DOHH2 (cell line): ENCODE measurements around the gene DMD.

ENCODE experiments used
- H3F3A ChIP-seq: fragments of 200-600 bp; sonication (generic), shearing (Covaris generic); 2 replicates; pipeline ENCODE4 v1.6.0; 2016; ENCODE audit warnings: antibody characterized with exemption, mild to moderate bottlenecking; ENCODE audit not compliant: control insufficient read depth, insufficient read depth
- H3K27ac ChIP-seq: fragments of 200-600 bp; sonication (generic); 2 replicates; pipeline ENCODE4 v1.5.1; 2014; ENCODE audit warnings: low read depth, mild to moderate bottlenecking, low read length, moderate library complexity
- H3K27me3 ChIP-seq: fragments of 200-600 bp; sonication (generic); 2 replicates; pipeline ENCODE4 v1.6.1; 2014; ENCODE audit warnings: mild to moderate bottlenecking, low read length, mixed read lengths; ENCODE audit not compliant: control insufficient read depth
- H3K36me3 ChIP-seq: fragments of 200-600 bp; sonication (generic); 2 replicates; pipeline ENCODE4 v1.6.1; 2014; ENCODE audit warnings: mild to moderate bottlenecking, low read length, moderate library complexity, mixed read lengths; ENCODE audit not compliant: control insufficient read depth
- H3K4me1 ChIP-seq: fragments of 200-600 bp; sonication (generic); 2 replicates; pipeline ENCODE4 v1.6.1; 2014; ENCODE audit warnings: mild to moderate bottlenecking, low read length, mixed read lengths; ENCODE audit not compliant: control insufficient read depth
- H3K4me2 ChIP-seq: fragments of 200-600 bp; sonication (generic); 2 replicates; pipeline ENCODE4 v1.6.0; 2014; ENCODE audit warnings: mild to moderate bottlenecking, low read length, moderate library complexity
- H3K4me3 ChIP-seq: fragments of 200-600 bp; sonication (generic); 2 replicates; pipeline ENCODE4 v1.5.1; 2014; ENCODE audit warnings: mild to moderate bottlenecking, low read length, mixed read lengths
- H3K79me2 ChIP-seq: fragments of 200-600 bp; sonication (generic); 2 replicates; pipeline ENCODE4 v1.6.1; 2014; ENCODE audit warnings: mild to moderate bottlenecking, low read length, mixed read lengths; ENCODE audit not compliant: control insufficient read depth
- H3K9me2 ChIP-seq: fragments of 200-600 bp; sonication (generic); replicated peaks from 2 replicates; pipeline ENCODE4 v1.6.1; 2014; ENCODE audit warnings: mild to moderate bottlenecking, low read length, mixed read lengths; ENCODE audit not compliant: control insufficient read depth
- H3K9me3 ChIP-seq: fragments of 200-600 bp; sonication (generic); 2 replicates; pipeline ENCODE4 v1.6.1; 2014; ENCODE audit warnings: antibody characterized with exemption, low read length, mixed read lengths; ENCODE audit not compliant: control insufficient read depth, insufficient read depth
- H4K20me1 ChIP-seq: fragments of 200-600 bp; sonication (generic); 2 replicates; pipeline ENCODE4 v1.6.0; 2014; ENCODE audit warnings: low read depth, mild to moderate bottlenecking, antibody characterized with exemption, low read length, moderate library complexity; ENCODE audit not compliant: control insufficient read depth, insufficient read depth
- EZH2phosphoT487 ChIP-seq: fragments of 200-600 bp; sonication (generic); IDR thresholded peaks from 2 replicates; pipeline ENCODE4 v1.6.1; 2017; ENCODE audit warnings: borderline replicate concordance, mild to moderate bottlenecking, antibody characterized with exemption, low read length, moderate library complexity, mixed read lengths
- TF ChIP-seq, protein P1 (sequence below): fragments of 200-600 bp; sonication (generic); IDR thresholded peaks from one replicate; pipeline ENCODE4 v1.5.1; 2014; ENCODE audit warnings: antibody characterized with exemption, mild to moderate bottlenecking, low read depth, low read length; ENCODE audit not compliant: poor library complexity, severe bottlenecking

The DMD gene

DNA sequence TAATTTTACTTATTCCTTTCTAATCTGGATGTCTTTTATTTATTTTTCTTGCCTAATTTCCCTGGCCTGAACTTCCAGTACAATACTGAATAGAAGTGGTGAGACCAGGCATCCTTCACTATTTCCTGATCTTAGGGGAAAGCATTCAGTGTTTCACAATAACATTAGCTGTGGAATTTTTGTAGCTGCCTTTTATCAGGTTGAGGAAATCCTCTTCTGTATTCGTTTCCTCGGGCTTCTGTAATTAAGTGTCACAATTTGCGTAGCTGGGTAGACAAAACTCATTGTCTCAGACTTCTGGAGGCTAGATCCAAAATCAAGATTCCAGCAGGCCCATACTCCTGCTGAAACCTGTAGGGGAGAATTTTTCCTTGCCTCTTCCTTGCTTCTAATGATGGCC lies 1541.1 kb downstream of the DMD start:
- H4K20me1 ChIP-seq = no peaks in the 10 kb centered on the region
- no peaks in the 10 kb centered on the region for H3K36me3 ChIP-seq
- H3K79me2 ChIP-seq = no peaks in the 10 kb centered on the region
- TF ChIP-seq EZH2phosphoT487 = no peak
- TF ChIP-seq, protein P1, sequence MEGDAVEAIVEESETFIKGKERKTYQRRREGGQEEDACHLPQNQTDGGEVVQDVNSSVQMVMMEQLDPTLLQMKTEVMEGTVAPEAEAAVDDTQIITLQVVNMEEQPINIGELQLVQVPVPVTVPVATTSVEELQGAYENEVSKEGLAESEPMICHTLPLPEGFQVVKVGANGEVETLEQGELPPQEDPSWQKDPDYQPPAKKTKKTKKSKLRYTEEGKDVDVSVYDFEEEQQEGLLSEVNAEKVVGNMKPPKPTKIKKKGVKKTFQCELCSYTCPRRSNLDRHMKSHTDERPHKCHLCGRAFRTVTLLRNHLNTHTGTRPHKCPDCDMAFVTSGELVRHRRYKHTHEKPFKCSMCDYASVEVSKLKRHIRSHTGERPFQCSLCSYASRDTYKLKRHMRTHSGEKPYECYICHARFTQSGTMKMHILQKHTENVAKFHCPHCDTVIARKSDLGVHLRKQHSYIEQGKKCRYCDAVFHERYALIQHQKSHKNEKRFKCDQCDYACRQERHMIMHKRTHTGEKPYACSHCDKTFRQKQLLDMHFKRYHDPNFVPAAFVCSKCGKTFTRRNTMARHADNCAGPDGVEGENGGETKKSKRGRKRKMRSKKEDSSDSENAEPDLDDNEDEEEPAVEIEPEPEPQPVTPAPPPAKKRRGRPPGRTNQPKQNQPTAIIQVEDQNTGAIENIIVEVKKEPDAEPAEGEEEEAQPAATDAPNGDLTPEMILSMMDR = no peak
- no peaks in the 10 kb centered on the region for H3K4me1 ChIP-seq
- no peak overlapping the region for H3K4me2 ChIP-seq
- H3K27ac ChIP-seq = no peak overlapping the region
- no peaks in the 10 kb centered on the region for H3F3A ChIP-seq
- no peak overlapping the region for H3K4me3 ChIP-seq
- H3K27me3 ChIP-seq = no peaks in the 10 kb centered on the region
- no peaks in the 10 kb centered on the region for H3K9me3 ChIP-seq
- no peaks in the 10 kb centered on the region for H3K9me2 ChIP-seq

DNA sequence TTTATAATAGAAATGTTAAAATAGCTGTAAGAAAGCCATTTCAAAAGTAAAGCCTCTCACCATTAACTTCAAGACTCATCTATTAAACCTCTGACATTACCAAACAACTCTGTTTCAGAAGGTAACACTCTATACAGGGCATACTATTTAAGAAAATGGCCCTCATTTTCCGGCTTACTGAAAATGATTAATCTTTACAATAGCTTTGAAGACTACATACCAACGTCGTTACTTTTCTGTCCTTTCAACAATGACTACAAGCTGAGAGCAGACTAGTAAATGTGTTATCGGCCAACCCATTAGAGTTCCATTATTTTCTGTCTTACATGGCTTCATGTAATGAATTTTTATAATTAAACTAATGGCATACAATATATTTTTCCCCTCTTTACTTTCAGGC lies 1545.9 kb downstream of the DMD start:
- H3K79me2 ChIP-seq = no peaks in the 10 kb centered on the region
- TF ChIP-seq EZH2phosphoT487 = no peak
- TF ChIP-seq, protein P1 = no peak
- H3K36me3 ChIP-seq = no peaks in the 10 kb centered on the region
- H3F3A ChIP-seq = no peaks in the 10 kb centered on the region
- H3K4me2 ChIP-seq = no peak overlapping the region
- no peaks in the 10 kb centered on the region for H3K27me3 ChIP-seq
- H3K27ac ChIP-seq = no peak overlapping the region
- no peaks in the 10 kb centered on the region for H4K20me1 ChIP-seq
- no peaks in the 10 kb centered on the region for H3K4me1 ChIP-seq
- no peak overlapping the region for H3K4me3 ChIP-seq
- H3K9me2 ChIP-seq = no peaks in the 10 kb centered on the region
- no peaks in the 10 kb centered on the region for H3K9me3 ChIP-seq

DNA sequence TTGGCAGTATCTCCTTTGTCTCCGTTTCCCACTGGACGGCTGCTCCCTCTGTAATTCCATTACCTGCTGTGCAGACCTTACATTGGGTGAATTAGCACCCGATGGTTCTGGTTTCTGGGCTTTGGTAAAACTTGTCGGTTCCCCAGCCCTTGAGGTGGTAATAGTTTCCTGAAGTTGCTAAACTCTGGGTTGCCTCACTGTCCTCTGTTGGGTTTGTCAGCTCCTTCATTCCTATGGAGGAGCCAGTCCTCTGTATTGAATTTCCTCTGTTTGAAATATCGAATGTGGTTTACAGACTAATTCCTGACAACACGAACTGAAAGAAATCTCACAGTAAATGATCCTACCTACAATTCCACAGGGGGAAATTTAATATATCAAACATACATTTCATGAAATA lies 1548.2 kb downstream of the DMD start:
- Histone ChIP-seq H3F3A (no peaks in the 10 kb centered on the region), H4K20me1 (no peaks in the 10 kb centered on the region), H3K4me2 (no peak overlapping the region), H3K79me2 (no peaks in the 10 kb centered on the region), H3K4me3 (no peak overlapping the region), H3K36me3 (no peaks in the 10 kb centered on the region), H3K9me2 (no peaks in the 10 kb centered on the region), H3K9me3 (no peaks in the 10 kb centered on the region), H3K27ac (no peak overlapping the region), H3K27me3 (no peaks in the 10 kb centered on the region), H3K4me1 (no peaks in the 10 kb centered on the region)
- TF ChIP-seq, protein P1 = no peak
- no peak for TF ChIP-seq EZH2phosphoT487
